Suprapubic skin (tissue), 4 donors: Measurements from ENCODE around the gene LINGO1.

ENCODE experiments used
- POLR2A ChIP-seq, 2 donors: fragments of 450-650 bp; IDR thresholded peaks; one replicate each; pipeline ENCODE4 v1.6.1; 2017; ENCODE audit warnings: antibody characterized with exemption in 2 of 2, mild to moderate bottlenecking in 2 of 2, moderate library complexity in 2 of 2
- POLR2AphosphoS5 ChIP-seq, 3 donors: sonication (generic); formaldehyde crosslinking; IDR thresholded peaks; one replicate each; pipeline ENCODE4 v1.6.1; 2017; ENCODE audit warnings: antibody characterized with exemption in 3 of 3
- TF ChIP-seq, protein P1 (sequence below), 2 donors: fragments of 200-600 bp in 1 of 2; fragments of 450-650 bp in 1 of 2; sonication (generic) in 1 of 2; IDR thresholded peaks; one replicate each; pipeline ENCODE4 v1.5.1; 2016 to 2019; ENCODE audit warnings: antibody characterized with exemption in 2 of 2, mild to moderate bottlenecking in 1 of 2, moderate library complexity in 1 of 2

DNA sequence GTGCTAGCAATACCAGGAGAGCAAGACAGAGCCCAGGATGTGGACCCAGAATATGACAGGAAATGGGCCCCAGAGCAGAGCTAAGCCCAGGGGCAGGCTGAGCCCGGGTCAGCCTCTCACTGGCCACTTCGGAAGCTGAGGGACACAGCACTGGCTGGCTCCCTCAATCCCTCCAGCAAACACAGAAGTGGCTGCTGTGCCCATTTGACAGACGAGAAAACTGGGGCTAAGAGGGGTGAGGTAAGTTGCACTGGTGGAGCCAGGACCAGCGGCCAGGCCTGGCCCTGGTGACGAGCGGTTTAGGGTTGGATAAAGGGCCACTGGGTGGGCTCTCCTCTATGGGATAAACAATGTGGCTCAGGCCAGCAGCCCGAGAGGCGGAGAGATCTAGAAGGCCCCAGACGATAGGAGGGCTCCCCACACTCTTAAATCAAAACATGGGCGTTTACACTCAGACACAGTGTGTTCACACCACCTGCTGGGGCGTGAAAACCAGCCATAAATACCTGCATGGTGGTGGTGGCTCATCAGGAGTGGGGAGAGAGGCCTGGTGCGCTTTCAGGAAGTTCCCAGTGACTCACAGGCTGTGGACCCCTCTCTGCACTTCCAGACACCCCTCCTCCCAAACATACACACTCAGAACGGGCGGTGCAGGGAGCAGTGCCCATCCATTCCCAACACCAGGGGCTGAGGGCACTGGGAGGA lies 12.0 kb upstream of the LINGO1 start:
- TF ChIP-seq POLR2AphosphoS5 (IDR thresholded peaks at IDR 0.05) (no peak), POLR2A (IDR thresholded peaks at IDR 0.05) (no peak)
- TF ChIP-seq, protein P1, sequence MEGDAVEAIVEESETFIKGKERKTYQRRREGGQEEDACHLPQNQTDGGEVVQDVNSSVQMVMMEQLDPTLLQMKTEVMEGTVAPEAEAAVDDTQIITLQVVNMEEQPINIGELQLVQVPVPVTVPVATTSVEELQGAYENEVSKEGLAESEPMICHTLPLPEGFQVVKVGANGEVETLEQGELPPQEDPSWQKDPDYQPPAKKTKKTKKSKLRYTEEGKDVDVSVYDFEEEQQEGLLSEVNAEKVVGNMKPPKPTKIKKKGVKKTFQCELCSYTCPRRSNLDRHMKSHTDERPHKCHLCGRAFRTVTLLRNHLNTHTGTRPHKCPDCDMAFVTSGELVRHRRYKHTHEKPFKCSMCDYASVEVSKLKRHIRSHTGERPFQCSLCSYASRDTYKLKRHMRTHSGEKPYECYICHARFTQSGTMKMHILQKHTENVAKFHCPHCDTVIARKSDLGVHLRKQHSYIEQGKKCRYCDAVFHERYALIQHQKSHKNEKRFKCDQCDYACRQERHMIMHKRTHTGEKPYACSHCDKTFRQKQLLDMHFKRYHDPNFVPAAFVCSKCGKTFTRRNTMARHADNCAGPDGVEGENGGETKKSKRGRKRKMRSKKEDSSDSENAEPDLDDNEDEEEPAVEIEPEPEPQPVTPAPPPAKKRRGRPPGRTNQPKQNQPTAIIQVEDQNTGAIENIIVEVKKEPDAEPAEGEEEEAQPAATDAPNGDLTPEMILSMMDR (IDR thresholded peaks at IDR 0.05): no peak
